Endothelial cell of umbilical vein (primary cell): ENCODE measurements around the gene TAT. TPM values are rescaled to one million over a fixed set of nuclear protein-coding genes. Genes with fewer than 3 reads are reported as not detected.

Experiments
- BruUV-seq: library from RNA; stranded (reverse); fragments of 400-500 nt; replicated peaks from 2 replicates; lab custom pipeline; 2021; lab: Mats Ljungman, UMichigan
- CTCF ChIA-PET: fragments of 300-600, 350-600 bp; sonication (Branson Sonifier 250); formaldehyde crosslinking; loops from one replicate; lab custom pipeline; 2021; ENCODE audit warnings: antibody characterized with exemption, inconsistent platforms; lab: Charles Lee
- POLR2A ChIA-PET: fragments of 300-600, 350-600 bp; sonication (Branson Sonifier 250); formaldehyde crosslinking; loops from one replicate; lab custom pipeline; 2021; ENCODE audit warnings: antibody characterized with exemption, inconsistent platforms; lab: Charles Lee
- DNase-seq: peaks from one replicate; pipeline ENCODE4 v3.0.0-alpha.2; 2011; ENCODE audit warnings: low read depth, low spot score
- FAIRE-seq: peaks from 2 replicates; lab custom pipeline; 2011; peaks lifted over from hg19 to GRCh38; lab: Jason Lieb, UNC
- H2AFZ ChIP-seq: 2 replicates; pipeline ENCODE4 v1.6.0; 2012; ENCODE audit warnings: low read depth, low read length, control low read depth, inconsistent platforms
- H3K27ac ChIP-seq: 2 replicates; pipeline ENCODE4 v1.5.1; 2011; ENCODE audit warnings: low read depth, mild to moderate bottlenecking, control low read depth, low read length, moderate library complexity; ENCODE audit not compliant: insufficient read depth
- H3K27me3 ChIP-seq, 2 experiments: 2 replicates each; pipeline versions ENCODE4 v1.6.0 to v1.6.1; 2011; ENCODE audit warnings: low read length in 2 of 2, mixed read lengths in 1 of 2; ENCODE audit not compliant: control insufficient read depth in 2 of 2, insufficient read depth in 2 of 2
- H3K36me3 ChIP-seq, 2 experiments: 2 replicates in 1 of 2; 3 replicates in 1 of 2; pipeline ENCODE4 v1.5.1; 2011; ENCODE audit warnings: low read length in 2 of 2, mild to moderate bottlenecking in 1 of 2, moderate library complexity in 1 of 2; ENCODE audit not compliant: control insufficient read depth in 2 of 2, insufficient read depth in 2 of 2; ENCODE audit errors: extremely low read depth in 1 of 2
- H3K4me1 ChIP-seq: 3 replicates; pipeline ENCODE4 v1.5.1; 2011; ENCODE audit warnings: mild to moderate bottlenecking, low read length; ENCODE audit not compliant: control insufficient read depth, insufficient read depth; ENCODE audit errors: extremely low read depth
- H3K4me2 ChIP-seq: 2 replicates; pipeline ENCODE4 v1.6.1; 2011; ENCODE audit warnings: low read length, control low read depth, mixed read lengths; ENCODE audit not compliant: insufficient read depth
- H3K4me3 ChIP-seq, 3 experiments: fragments of 200-600 bp in 1 of 3; sonication (generic), shearing (Covaris generic) in 1 of 3; replicated peaks in 1 of 3; 2 replicates each; pipeline ENCODE4 v1.5.1; 2011 to 2016; ENCODE audit warnings: control low read depth in 3 of 3, low read length in 3 of 3, mild to moderate bottlenecking in 2 of 3, inconsistent platforms in 1 of 3, low read depth in 1 of 3, moderate library complexity in 1 of 3; ENCODE audit not compliant: insufficient read depth in 1 of 3
- H3K79me2 ChIP-seq: 2 replicates; pipeline ENCODE4 v1.6.0; 2012; ENCODE audit warnings: low read length, inconsistent platforms; ENCODE audit not compliant: control insufficient read depth, insufficient read depth
- H3K9ac ChIP-seq: replicated peaks from 2 replicates; pipeline ENCODE3; 2011; ENCODE audit warnings: low read length, control low read depth; ENCODE audit not compliant: insufficient read depth; ENCODE audit errors: extremely low read depth
- H3K9me1 ChIP-seq: replicated peaks from 3 replicates; pipeline ENCODE4 v1.6.0; 2011; ENCODE audit warnings: mild to moderate bottlenecking, low read length; ENCODE audit not compliant: control insufficient read depth, insufficient read depth; ENCODE audit errors: extremely low read depth
- H3K9me3 ChIP-seq: replicated peaks from 2 replicates; pipeline ENCODE4 v1.5.1; 2012; ENCODE audit warnings: low read length, inconsistent platforms; ENCODE audit not compliant: control insufficient read depth, insufficient read depth
- H4K20me1 ChIP-seq: replicated peaks from 2 replicates; pipeline ENCODE3; 2011; ENCODE audit warnings: mild to moderate bottlenecking, low read length; ENCODE audit not compliant: control insufficient read depth, insufficient read depth; ENCODE audit errors: extremely low read depth
- CTCF ChIP-seq, 2 donors: IDR thresholded peaks; 1 replicate in 1 of 2; 2 replicates in 1 of 2; pipeline ENCODE4 v1.5.1; 2011; ENCODE audit warnings: low read length in 2 of 2, mild to moderate bottlenecking in 2 of 2, moderate library complexity in 2 of 2, control low read depth in 1 of 2, inconsistent platforms in 1 of 2, low read depth in 1 of 2; ENCODE audit not compliant: insufficient read depth in 1 of 2; ENCODE audit errors: extremely low read depth in 1 of 2
- EZH2 ChIP-seq: IDR thresholded peaks from 2 replicates; pipeline ENCODE4 v1.6.1; 2012; ENCODE audit warnings: borderline replicate concordance, low read depth, mild to moderate bottlenecking, moderate library complexity, low read length, inconsistent platforms; ENCODE audit not compliant: severe bottlenecking
- FOS ChIP-seq: IDR thresholded peaks from 2 replicates; pipeline ENCODE4 v1.6.1; 2011; ENCODE audit warnings: mild to moderate bottlenecking, low read length, moderate library complexity, borderline replicate concordance; ENCODE audit not compliant: insufficient read depth
- GATA2 ChIP-seq: IDR thresholded peaks from 2 replicates; pipeline ENCODE4 v1.7.0; 2011; ENCODE audit warnings: low read depth, mild to moderate bottlenecking, moderate library complexity, mixed read lengths, low read length; ENCODE audit not compliant: insufficient read length, insufficient read depth
- JUN ChIP-seq: IDR thresholded peaks from 2 replicates; pipeline ENCODE4 v1.6.1; 2011; ENCODE audit warnings: borderline replicate concordance, low read depth; ENCODE audit not compliant: insufficient read length, insufficient read depth
- MAX ChIP-seq: IDR thresholded peaks from 2 replicates; pipeline ENCODE4 v1.6.1; 2011; ENCODE audit not compliant: insufficient read depth, insufficient read length
- MYC ChIP-seq: IDR thresholded peaks from one replicate; pipeline ENCODE4 v1.6.1; 2011; ENCODE audit warnings: mild to moderate bottlenecking, low read depth, low read length
- POLR2A ChIP-seq: IDR thresholded peaks from 2 replicates; pipeline ENCODE4 v1.6.1; 2012; ENCODE audit warnings: low read depth, mild to moderate bottlenecking, control low read depth, low read length
- POLR2AphosphoS5 ChIP-seq: IDR thresholded peaks from 2 replicates; pipeline ENCODE4 v1.6.1; 2012; ENCODE audit warnings: low read depth, mild to moderate bottlenecking, control low read depth, low read length, moderate library complexity; ENCODE audit not compliant: insufficient read depth
- dilution Hi-C: fragments of 300-500 bp; cut with MboI; formaldehyde crosslinking; loops from one replicate; pipeline ENCODE4 v1.15.0; 2019; ENCODE audit warnings: low sequenced_read_pairs; ENCODE audit not compliant: extremely low pct_ligation_motif_present
- intact Hi-C: fragments of 100-400 bp; cut with micrococcal nuclease; formaldehyde crosslinking; loops from one replicate; pipeline ENCODE4 v1.10.0; 2022
- polyA plus RNA-seq, 4 experiments: library from polyadenylated mRNA; depleted of rRNA in 3 of 4; stranded (reverse) in 3 of 4; unstranded in 1 of 4; fragments of >200 nt; gene quantifications; 2 replicates each; pipeline versions ENCODE4 v1.2.1 to v1.2.3, GENCODE V29; 2011 to 2012; ENCODE audit warnings: missing spikeins in 1 of 4
- total RNA-seq: library from RNA; stranded (reverse); gene quantifications from 2 replicates; pipeline ENCODE4 v1.2.3, GENCODE V29; 2021

Gene TAT
- total and polyA plus RNA-seq, 2 donors (not counting 3 experiments of a cell fraction or from before 2014, with no cell fraction given), result not detected

- Histone ChIP-seq H3K9ac (no peak overlapping the region), H3K4me3 (no peak overlapping the region), H4K20me1 (no peaks in the 10 kb centered on the region), H3K4me2 (no peak overlapping the region), H3K4me1 (no peaks in the 10 kb centered on the region), H3K9me3 (no peaks in the 10 kb centered on the region), H3K9me1 (no peaks in the 10 kb centered on the region), H3K36me3 (no peaks in the 10 kb centered on the region), H2AFZ (no peak overlapping the region), H3K27ac (no peak overlapping the region), H3K27me3 (peaks cover 0 to 2% of the 10 kb centered on the region in 2 experiments), H3K79me2 (no peaks in the 10 kb centered on the region)
- no TSS peak for BruUV-seq
- CTCF ChIA-PET, result interaction anchor here (0.9 to 2.8 kb wide), 2 partner anchors 58 to 124 kb away, joined by 4 to 22 read pairs; no protein-coding TSS in a partner anchor
- TF ChIP-seq POLR2A (no peak), FOS (no peak), EZH2 (no peak), MAX (no peak), POLR2AphosphoS5 (no peak), MYC (no peak), GATA2 (no peak), CTCF (IDR thresholded peaks at IDR 0.05; ENCODE audit: extremely low read depth in 1 of 2, insufficient read depth in 1 of 2, low read depth in 1 of 2, low read length in 2 of 2) (no peak), JUN (no peak)
- no peak for FAIRE-seq
- intact Hi-C loops, result loop anchor here (1.0 kb wide), 2 partner anchors 58 to 125 kb away; no protein-coding TSS in a partner anchor
- POLR2A ChIA-PET, result no interaction called here
- dilution Hi-C loops, result no loop called here
- no peak for DNase-seq
Measured at GRCh38 chr16:71536752-71537499, 40.0 kb downstream of the TAT start.
